ENCODE results near the gene RIC1.

RIC1 gene

DNA sequence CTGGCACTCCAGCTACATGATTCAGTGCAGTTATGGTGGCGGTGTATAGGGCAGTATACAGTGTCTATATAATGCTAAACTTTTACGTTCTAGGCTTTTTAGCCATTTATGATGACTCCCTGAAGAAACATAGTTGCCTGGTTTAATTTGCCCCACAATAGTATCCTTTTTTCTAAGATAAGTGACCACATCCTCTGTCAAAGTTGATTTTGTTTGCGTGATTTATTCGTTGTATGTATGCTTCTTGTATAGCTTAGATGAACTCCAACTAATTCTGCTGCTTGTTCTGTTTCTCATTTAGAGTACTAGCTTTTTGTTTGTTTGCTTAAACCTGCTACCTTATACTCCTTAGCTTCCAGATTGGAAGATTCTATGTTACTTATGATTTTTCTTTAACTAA lies 120.4 kb downstream of the RIC1 start:
- H3K4me3 ChIP-seq (ENCODE audit: low read depth, low read length): no peak overlapping the region
- DNase-seq (ENCODE audit: low read depth): no peak
- TF ChIP-seq CTCF (IDR thresholded peaks at IDR 0.05; ENCODE audit: control insufficient read depth, extremely low read depth, insufficient read depth): no peak

DNA sequence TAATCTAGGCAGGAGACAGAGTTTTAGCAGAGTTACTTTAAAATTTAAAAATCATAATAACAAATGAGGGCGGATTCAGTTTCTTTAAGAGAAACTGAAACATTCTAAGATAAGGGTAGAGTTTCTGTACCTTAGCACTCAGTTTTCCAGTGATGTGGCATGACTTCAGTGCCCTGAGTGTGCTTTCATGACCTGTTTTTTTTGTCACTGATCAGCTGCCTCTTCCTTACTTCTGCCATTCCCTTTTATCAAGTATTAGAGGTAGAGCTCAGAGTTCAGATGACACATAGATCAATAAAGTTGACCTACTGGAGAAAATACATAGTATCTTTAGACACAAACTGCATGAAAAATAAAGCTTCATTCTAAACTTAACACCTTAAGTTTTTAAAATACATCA lies 121.7 kb downstream of the RIC1 start:
- no peak overlapping the region for H3K4me3 ChIP-seq (ENCODE audit: low read depth, low read length)
- no peak for TF ChIP-seq CTCF (IDR thresholded peaks at IDR 0.05; ENCODE audit: control insufficient read depth, extremely low read depth, insufficient read depth)
- DNase-seq (ENCODE audit: low read depth): no peak

DNA sequence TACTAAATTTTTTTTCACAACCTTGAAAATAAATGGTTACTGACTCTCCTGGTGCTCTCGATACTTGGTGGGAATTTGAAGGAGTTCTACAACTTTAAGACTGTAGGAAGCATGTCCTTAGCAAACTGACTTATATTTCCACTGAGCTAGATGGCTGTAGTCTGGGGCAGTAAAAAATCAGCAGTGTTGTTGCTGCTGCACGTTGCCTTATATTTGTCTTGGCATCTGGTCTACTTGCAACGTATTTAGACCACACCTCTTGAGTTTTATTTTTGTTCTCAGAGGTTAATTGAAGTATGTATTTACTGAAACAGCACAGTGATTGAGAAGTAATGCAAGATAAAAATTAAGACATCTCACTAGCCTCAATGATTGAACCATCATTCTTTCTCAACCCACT lies 127.7 kb downstream of the RIC1 start:
- DNase-seq (ENCODE audit: low read depth): peak; percentile 49

GRCh38 chr9:5760338-5760737 lies 131.4 kb downstream of the RIC1 start:
- no peak overlapping the region for H3K4me3 ChIP-seq (ENCODE audit: low read depth, low read length)
- no peak for TF ChIP-seq CTCF (IDR thresholded peaks at IDR 0.05; ENCODE audit: control insufficient read depth, extremely low read depth, insufficient read depth)
- no peak for DNase-seq (ENCODE audit: low read depth)

More for the DNA sequence above, 127.7 kb downstream of the RIC1 start:
- no peak overlapping the region for H3K4me3 ChIP-seq (ENCODE audit: low read depth, low read length)
- TF ChIP-seq CTCF (IDR thresholded peaks at IDR 0.05; ENCODE audit: control insufficient read depth, extremely low read depth, insufficient read depth): no peak

- no peak for TF ChIP-seq CTCF (IDR thresholded peaks at IDR 0.05; ENCODE audit: control insufficient read depth, extremely low read depth, insufficient read depth)
- DNase-seq (ENCODE audit: low read depth): no peak
These were observed 133.5 kb downstream of the RIC1 start for GRCh38 chr9:5762421-5762820.

DNA sequence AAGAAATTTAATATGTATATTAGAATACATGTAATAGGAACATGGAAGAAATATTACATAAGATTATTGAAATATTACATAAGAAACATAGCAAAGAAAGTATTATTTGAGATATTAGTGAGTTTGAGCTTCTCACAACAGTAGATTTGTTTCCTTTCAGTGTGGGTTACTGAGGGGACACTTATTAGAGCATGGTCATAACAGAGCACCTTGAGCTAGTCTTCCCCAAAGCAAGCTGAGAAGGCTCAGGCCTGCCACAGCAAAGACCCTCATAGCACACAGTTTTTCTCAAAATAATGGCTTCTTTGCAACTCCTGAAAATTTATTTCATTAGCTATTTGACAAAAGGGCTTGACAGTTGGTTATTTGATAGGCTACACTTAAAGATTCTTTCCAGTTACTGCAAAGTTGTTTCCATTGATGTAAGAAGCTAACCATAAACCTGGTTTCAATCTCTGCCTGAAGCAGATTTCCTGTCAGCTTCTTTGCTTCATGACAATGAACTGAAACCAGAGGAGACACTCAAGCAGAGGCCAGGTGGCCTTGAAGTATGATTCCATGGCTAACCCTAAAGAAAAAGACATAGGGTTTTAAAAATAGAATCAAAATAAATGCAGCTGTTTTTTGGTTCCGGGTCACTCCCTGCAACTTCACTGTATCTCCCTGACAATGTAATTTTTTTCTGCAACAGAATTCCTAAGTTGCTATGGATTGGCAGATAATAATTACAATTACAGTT lies 135.4 kb downstream of the RIC1 start:
- TF ChIP-seq CTCF (IDR thresholded peaks at IDR 0.05; ENCODE audit: control insufficient read depth, extremely low read depth, insufficient read depth): no peak

More at GRCh38 chr9:5762421-5762820, 133.5 kb downstream of the RIC1 start:
- H3K4me3 ChIP-seq (ENCODE audit: low read depth, low read length): no peak overlapping the region

More for the DNA sequence above, 135.4 kb downstream of the RIC1 start:
- no peak for DNase-seq (ENCODE audit: low read depth)
- H3K4me3 ChIP-seq (ENCODE audit: low read depth, low read length): no peak overlapping the region
